Left forelimb (tissue), 1 donor: ENCODE results near the gene HOXB1.

Source experiments
- DNase-seq: peaks from one replicate; pipeline ENCODE4 v3.0.0-alpha.2; 2018; ENCODE audit warnings: low spot score

HOXB1 gene

DNA sequence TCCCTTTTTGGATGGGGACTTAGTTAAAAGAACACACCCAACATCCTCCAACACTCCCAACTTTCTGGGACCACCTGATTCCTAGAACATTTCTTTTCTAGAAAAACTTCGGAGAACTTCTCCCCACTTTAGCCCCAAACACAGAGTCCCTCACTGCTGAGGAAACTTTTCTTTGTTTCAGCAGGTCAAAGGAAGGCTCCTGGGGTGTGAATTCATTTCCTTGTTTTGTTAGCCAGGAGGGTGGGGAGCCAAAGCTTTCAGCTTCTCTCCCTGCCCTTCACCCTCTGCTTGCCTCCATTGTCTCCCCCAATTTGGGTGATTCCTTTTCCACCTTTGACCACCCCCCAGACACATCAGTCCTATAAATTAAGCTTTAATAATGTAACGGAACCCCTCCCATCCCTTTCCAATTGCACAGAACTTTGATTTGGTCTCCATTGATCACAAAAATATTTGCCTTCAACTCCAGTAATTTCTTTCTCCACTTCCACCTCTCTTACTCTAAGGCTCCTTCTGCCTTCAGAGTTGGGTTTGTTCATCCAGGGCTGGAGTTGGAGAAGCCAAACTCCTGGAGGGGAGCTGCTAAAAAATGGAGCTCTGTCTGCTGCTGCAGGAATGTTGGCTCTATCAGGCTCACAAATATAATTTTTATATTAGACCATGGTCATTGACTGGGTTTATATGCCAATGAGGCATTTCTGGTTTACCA is 37.0 kb upstream of the HOXB1 start:
- DNase-seq = no peak

- DNase-seq = no peak
Measured at GRCh38 chr17:48567209-48567608, 36.4 kb upstream of the HOXB1 start.

DNA sequence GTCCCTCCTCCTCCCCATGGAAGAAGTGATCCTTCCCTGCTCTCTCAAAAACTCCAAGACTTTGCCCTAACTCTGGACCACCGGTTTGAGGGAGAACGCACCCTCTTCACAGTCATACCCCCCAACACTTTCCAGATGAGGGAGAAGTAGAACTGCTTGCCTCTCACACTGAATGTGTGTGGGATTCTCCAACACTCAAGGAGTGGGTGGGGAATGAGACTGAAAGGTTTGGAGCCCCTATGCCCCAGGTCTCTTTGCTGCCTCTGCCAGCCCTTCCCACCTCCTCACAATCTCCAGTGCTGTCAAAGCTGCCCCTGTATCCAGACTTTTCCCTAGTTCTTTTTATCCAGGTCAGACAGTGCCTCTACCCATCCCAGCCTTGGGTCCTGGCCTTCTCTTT is 35.9 kb upstream of the HOXB1 start:
- DNase-seq = no peak

DNA sequence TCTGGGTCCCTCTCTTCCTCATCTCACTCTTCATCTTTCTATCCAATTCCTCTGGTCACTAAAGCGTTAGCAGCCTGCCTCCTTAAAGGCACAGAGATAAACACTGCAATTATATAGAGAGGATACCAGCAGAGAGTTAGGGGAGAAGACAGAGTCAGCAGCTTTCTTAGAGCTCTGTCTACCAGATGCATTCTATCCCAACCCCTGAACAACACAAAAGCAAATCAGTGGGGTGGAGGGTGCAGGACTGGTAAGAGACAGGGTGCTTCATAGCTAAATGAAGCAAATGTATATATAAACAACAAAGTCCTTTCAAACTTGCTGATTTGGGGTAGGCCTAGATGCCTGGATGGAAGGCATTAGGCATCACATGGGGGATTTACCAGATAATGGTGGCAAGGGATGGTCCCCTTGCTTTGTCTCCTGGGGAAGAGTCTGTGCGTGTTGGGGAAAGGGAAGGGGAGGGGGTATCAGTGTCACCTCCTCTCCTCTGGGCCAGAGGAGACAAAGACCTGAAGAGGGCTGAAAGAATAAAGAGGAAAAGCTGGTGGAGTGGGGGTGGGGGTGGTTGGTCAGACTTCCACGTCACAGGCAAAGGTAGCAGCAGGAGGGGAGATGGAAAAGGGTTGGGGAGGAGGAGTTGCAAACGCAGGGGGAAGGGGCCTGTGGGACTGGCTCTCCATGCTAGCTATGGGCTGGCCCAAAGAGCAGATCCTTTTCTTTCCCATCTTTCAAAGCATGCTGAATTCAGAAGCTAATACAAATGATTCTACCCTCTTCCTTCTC is 35.3 kb upstream of the HOXB1 start:
- no peak for DNase-seq

GRCh38 chr17:48565022-48565554 is 34.3 kb upstream of the HOXB1 start:
- no peak for DNase-seq

GRCh38 chr17:48564188-48565021 is 33.6 kb upstream of the HOXB1 start:
- DNase-seq = no peak

DNA sequence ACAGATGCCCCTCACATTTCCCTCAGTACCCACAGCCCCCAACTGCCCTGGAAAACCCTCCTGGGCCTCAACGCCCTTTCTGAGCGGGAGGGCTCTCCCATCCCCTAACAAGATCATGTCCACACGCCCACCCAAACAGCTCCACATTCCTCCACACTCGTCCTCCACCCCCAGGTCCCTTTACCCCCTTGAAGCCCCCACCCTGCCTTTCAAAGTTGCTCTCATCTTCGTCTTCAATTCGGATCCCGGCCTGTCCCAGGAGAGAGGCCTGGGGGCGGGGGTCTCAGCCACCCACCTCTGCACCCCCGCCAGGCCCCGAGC is 33.0 kb upstream of the HOXB1 start:
- no peak for DNase-seq

DNA sequence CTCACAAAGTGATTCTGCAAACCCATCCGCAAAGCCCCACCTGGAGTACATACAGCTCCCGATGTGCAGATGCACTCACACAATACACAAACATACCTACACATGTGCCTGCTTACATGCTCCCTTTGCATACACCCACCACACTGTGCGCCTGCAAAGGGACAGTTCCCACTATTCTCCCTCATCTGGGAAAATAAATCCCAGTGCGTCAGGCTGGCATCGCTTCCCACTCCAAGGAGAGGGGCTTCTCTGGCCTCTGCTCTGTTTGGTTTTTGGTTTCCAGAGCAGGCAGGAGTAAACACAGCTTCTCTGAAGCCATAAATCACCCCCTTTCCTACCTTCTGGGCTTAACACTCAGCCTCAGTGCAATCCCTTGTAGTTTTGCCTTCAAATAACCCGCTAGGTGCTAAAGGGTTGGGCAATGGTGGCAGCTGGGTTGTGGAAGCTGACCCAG is 32.6 kb upstream of the HOXB1 start:
- no peak for DNase-seq

DNA sequence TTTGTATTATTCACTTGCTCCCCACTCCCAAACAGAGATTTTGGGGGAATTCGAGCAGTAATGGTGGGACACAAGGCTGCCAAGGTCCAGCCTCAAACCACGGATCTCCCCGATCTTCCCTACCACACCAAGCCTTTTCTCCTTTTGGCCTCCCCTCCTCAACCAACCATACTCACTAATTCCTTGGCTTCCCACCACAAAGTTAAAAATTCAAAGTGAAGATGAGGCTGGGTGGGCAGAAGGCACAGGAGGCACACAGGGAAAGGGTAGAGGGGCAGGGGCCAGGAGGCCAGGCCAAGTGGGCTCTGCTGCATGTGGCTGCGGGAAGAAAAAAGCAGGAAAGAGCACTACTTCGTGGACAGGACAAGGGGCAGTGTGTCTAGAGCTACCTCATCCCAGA is 32.1 kb upstream of the HOXB1 start:
- DNase-seq = no peak

DNA sequence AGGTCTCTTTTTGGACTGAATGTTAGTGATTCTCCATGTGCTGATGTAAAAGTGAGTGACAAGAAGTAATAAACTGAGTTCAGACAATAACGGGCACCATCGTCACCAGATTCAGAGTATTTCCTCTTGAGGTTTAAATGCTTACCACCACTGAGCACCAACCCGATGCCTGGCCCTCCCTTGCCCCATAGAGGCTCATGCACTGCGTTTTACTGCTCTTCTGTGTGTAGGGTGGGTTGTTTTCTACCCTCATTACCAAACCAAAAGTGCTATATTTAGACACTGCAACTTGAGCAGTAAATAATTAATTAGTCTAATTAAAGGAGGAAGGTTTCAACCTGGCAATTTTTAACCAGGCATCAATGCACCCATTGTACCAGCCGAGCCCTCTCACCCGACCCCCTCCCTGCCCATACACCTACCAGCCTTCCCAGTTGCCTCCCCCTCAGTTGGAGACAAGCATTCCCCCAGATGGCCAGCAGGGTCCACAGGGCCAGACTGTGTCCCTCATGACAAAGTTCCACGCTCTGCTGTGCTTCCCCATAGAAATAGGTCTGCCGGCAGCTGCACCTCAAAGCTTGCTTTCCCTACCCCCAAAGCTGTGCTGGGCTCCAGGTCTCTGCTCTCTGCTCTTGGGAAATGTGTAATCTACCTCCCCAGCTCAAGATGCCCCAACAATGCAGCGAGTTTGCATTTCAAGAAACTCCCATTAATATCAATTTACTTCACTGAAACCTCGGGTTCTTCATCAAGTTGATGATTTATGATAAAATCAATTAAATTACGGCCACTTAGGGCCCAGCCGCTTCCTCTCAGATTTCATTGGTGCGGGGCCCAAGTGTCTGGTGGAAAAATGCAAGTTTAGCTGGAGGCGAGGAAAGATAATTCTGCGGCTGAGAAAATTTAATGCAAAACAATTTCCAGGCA is 31.3 kb upstream of the HOXB1 start:
- no peak for DNase-seq

- no peak for DNase-seq
Measured at GRCh38 chr17:48559840-48560817, 29.3 kb upstream of the HOXB1 start.

DNA sequence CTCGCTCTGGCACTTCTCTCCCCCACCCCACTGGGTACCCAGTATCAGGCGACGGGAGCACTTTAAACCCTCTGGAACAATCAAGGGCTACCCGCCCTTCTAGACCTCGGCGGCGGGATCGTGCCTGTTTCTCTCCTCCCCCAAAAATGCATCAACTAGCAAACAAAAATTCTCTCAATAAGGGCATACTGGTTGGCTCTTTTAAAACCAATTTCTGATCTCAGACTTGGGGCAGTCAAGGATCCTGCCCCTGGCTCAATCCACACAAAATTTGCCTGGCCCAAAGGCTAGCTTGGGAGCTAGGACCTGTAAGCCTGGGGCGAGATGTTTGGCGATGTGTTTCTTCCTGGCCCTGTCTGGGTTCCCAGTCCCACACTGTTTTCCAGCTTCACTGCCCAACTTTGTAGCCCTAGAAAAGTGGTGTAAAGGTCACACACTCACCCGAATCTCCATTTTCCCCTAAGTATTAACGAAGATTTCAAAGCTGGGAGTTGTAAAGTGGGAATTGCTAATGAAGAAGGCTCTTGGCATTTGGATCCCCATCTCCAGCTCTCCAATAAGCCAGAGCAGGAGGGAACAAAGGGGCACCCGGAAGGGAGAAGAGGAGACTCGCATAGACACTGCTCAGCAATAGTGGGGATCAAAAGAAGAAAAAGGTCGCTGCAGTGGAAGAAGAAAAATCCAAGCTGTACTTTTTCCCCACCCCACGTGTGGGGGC is 28.5 kb upstream of the HOXB1 start:
- no peak for DNase-seq

GRCh38 chr17:48558831-48559121 is 28.0 kb upstream of the HOXB1 start:
- DNase-seq = no peak

DNA sequence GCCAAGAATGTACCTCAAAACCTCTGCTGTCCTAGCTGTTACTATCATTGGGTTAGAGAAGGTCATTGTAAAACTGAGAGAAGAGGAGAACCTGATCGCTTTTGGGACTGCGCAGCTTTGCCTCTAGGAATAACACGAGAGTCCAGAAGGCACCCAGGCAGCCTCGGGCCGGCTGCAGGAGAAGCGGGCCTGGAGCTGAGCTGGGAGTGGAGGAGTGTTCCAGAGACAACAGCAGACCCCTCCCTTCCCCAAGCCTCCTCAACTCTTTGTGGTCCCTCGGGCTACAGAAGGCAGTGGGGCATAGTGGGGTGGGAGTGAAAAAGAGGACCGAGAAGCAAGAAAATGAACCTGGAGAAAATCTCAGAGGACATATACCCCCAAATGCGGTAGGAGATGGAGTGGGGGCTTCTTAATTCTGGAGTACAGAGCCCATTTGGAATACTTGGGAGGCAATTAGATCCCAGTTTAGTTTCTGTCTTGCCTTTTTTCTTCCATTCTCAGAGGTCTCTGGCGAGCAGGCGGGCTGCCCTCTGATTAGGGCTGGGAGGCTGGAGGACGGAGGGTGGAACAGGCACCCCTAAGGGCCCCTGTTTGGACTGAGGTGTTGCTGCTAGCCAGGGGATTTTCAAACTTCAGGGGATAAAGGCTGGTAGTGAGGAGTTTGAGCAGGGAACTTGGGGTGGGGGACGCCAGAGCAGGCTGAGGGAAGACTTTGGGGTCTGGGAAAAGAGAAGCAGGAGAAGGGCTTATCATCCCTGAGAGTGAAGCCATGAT is 27.4 kb upstream of the HOXB1 start:
- no peak for DNase-seq

- no peak for DNase-seq
Measured at GRCh38 chr17:48556576-48557401, 26.0 kb upstream of the HOXB1 start.

GRCh38 chr17:48556229-48556575 is 25.4 kb upstream of the HOXB1 start:
- no peak for DNase-seq

DNA sequence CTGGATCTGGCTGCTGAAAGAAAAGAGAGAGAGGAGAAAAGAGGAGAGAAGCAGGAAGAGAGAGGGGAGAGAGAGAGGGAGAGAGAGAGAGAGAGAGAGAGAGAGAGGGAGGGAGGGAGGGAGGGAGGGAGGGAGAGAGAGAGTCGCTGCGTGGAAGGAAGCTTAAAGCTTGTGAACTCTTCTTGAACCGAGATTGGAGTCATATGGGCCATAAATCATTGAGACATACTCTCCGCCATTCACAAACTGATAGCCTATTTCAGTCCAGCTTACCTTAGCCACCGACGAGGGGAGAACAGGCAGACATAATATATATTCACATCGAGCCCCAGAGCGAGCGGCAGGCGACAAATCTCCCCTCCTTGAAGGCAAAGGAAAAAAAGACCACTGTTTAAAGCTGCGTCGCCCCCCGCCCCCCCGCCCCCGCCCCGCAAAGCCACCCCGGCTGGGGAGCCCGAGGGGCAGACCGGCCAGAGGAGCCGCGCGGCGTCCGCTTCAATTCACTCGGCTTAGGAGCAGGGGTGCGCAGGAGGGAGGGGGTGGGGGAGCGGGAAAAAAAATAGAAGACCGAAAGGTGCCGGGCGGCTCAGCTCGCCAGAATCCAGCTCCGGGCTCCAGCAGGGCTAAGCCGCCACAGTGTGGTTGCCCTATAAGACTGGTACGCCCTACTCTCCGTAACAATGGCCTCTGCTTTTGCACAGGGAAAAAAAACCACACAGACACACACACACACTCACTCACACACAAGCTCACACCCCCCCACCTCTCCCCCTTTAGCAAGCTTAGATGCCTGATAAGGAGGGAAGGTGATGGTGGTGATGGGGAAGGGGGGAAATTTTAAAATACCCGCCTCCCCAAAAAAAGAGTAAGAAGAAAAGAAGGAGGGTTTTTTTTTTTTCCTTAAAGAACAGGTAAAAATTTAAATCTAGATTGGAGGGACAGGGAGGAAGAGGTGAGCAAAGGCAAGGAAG is 24.7 kb upstream of the HOXB1 start:
- no peak for DNase-seq
